Mucosa of rectum (tissue), 2 donors: ENCODE data around the gene ING3.
"Not testable (repeated sequence)": the region's sequence is repeated elsewhere in the genome, so short reads cannot be mapped to it uniquely, and the experiment has no call there.

Experiments used
- H3K27ac ChIP-seq, 2 donors: one replicate each; pipeline ENCODE4 v1.7.0; 2013; ENCODE audit warnings: inconsistent platforms in 2 of 2, low read depth in 2 of 2, low read length in 2 of 2
- H3K27me3 ChIP-seq, 2 donors: one replicate each; pipeline ENCODE4 v1.7.0; 2013; ENCODE audit warnings: low read length in 2 of 2; ENCODE audit not compliant: control insufficient read depth in 2 of 2, insufficient read depth in 2 of 2
- H3K36me3 ChIP-seq, 2 donors: one replicate each; pipeline ENCODE4 v1.7.0; 2013; ENCODE audit warnings: low read length in 2 of 2; ENCODE audit not compliant: control insufficient read depth in 2 of 2, insufficient read depth in 2 of 2
- H3K4me1 ChIP-seq, 2 donors: one replicate each; pipeline ENCODE4 v1.7.0; 2013; ENCODE audit warnings: low read length in 2 of 2, mild to moderate bottlenecking in 1 of 2; ENCODE audit not compliant: control insufficient read depth in 2 of 2, insufficient read depth in 2 of 2
- H3K4me3 ChIP-seq, 2 donors: one replicate each; pipeline ENCODE4 v1.7.0; 2013; ENCODE audit warnings: low read length in 2 of 2
- H3K9ac ChIP-seq, 2 donors: one replicate each; pipeline ENCODE4 v1.7.0; 2013; ENCODE audit warnings: low read length in 2 of 2, low read depth in 1 of 2, mild to moderate bottlenecking in 1 of 2
- H3K9me3 ChIP-seq, 2 donors: one replicate each; pipeline ENCODE4 v1.7.0; 2013; ENCODE audit warnings: low read length in 2 of 2; ENCODE audit not compliant: control insufficient read depth in 2 of 2
- donor health status: healthy.
- donor health status: Normal muscosa, but diverticular disease.

Gene ING3

GRCh38 chr7:121001234-121001906 lies 50.8 kb downstream of the ING3 start:
- Histone ChIP-seq H3K4me1 (no peaks in the 10 kb centered on the region), H3K27ac (no peak overlapping the region)

GRCh38 chr7:121002048-121002756 lies 51.6 kb downstream of the ING3 start:
- no peak overlapping the region for H3K27ac ChIP-seq
- H3K27me3 ChIP-seq = no peaks in the 10 kb centered on the region
- H3K36me3 ChIP-seq = no peaks in the 10 kb centered on the region
- H3K9ac ChIP-seq = no peak overlapping the region
- no peaks in the 10 kb centered on the region for H3K9me3 ChIP-seq
- H3K4me3 ChIP-seq = no peak overlapping the region
- no peaks in the 10 kb centered on the region for H3K4me1 ChIP-seq

More at GRCh38 chr7:121001234-121001906, 50.8 kb downstream of the ING3 start:
- Histone ChIP-seq H3K9me3 (no peaks in the 10 kb centered on the region), H3K27me3 (no peaks in the 10 kb centered on the region), H3K36me3 (no peaks in the 10 kb centered on the region), H3K9ac (no peak overlapping the region), H3K4me3 (no peak overlapping the region)

- Histone ChIP-seq H3K27me3 (no peaks in the 10 kb centered on the region), H3K4me1 (no peaks in the 10 kb centered on the region), H3K9ac (no peak overlapping the region)
Measured at GRCh38 chr7:121002757-121003200, 52.2 kb downstream of the ING3 start.

GRCh38 chr7:121003986-121004685 lies 53.6 kb downstream of the ING3 start:
- Histone ChIP-seq H3K9ac (no peak overlapping the region), H3K4me3 (no peak overlapping the region), H3K36me3 (no peaks in the 10 kb centered on the region), H3K27me3 (no peaks in the 10 kb centered on the region), H3K4me1 (no peaks in the 10 kb centered on the region), H3K9me3 (no peaks in the 10 kb centered on the region), H3K27ac (no peak overlapping the region)

More at GRCh38 chr7:121002757-121003200, 52.2 kb downstream of the ING3 start:
- H3K27ac ChIP-seq = peak overlapping the region in 1 of 2 donors; percentile 41
- no peaks in the 10 kb centered on the region for H3K9me3 ChIP-seq
- H3K36me3 ChIP-seq = no peaks in the 10 kb centered on the region
- no peak overlapping the region for H3K4me3 ChIP-seq

GRCh38 chr7:121005058-121005457 lies 54.5 kb downstream of the ING3 start:
- H3K4me3 ChIP-seq, H3K4me1 ChIP-seq, H3K27me3 ChIP-seq, H3K9ac ChIP-seq, H3K27ac ChIP-seq, H3K36me3 ChIP-seq, H3K9me3 ChIP-seq: not testable (repeated sequence)

- Histone ChIP-seq H3K4me3 (no peak overlapping the region), H3K27ac (peak overlapping the region; percentile 34 to 57), H3K9me3 (no peaks in the 10 kb centered on the region), H3K36me3 (no peaks in the 10 kb centered on the region), H3K4me1 (no peaks in the 10 kb centered on the region), H3K9ac (no peak overlapping the region), H3K27me3 (no peaks in the 10 kb centered on the region)
Measured at GRCh38 chr7:121005996-121006584, 55.5 kb downstream of the ING3 start.

- H3K9me3 ChIP-seq = no peaks in the 10 kb centered on the region
- no peaks in the 10 kb centered on the region for H3K36me3 ChIP-seq
- no peak overlapping the region for H3K4me3 ChIP-seq
- no peaks in the 10 kb centered on the region for H3K27me3 ChIP-seq
- no peaks in the 10 kb centered on the region for H3K4me1 ChIP-seq
- H3K9ac ChIP-seq = no peak overlapping the region
- H3K27ac ChIP-seq = peak overlapping the region; percentile 34 to 57
Measured at GRCh38 chr7:121006711-121007315, 56.2 kb downstream of the ING3 start.

GRCh38 chr7:121008816-121009215 lies 58.2 kb downstream of the ING3 start:
- no peaks in the 10 kb centered on the region for H3K4me1 ChIP-seq
- no peak overlapping the region for H3K9ac ChIP-seq
- no peak overlapping the region for H3K27ac ChIP-seq
- no peak overlapping the region for H3K4me3 ChIP-seq
- no peaks in the 10 kb centered on the region for H3K36me3 ChIP-seq
- H3K27me3 ChIP-seq = no peaks in the 10 kb centered on the region
- H3K9me3 ChIP-seq = no peaks in the 10 kb centered on the region

- H3K27me3 ChIP-seq = no peaks in the 10 kb centered on the region
- H3K9ac ChIP-seq = no peak overlapping the region
- H3K9me3 ChIP-seq = no peaks in the 10 kb centered on the region
- no peaks in the 10 kb centered on the region for H3K4me1 ChIP-seq
- H3K4me3 ChIP-seq = no peak overlapping the region
- H3K36me3 ChIP-seq = no peaks in the 10 kb centered on the region
- no peak overlapping the region for H3K27ac ChIP-seq
Measured at GRCh38 chr7:121011401-121011800, 60.8 kb downstream of the ING3 start.
